Bladder microvascular endothelial cell (primary cell): Measurements from ENCODE around the gene TRIM3. TPM values are rescaled to one million over a fixed set of nuclear protein-coding genes. Genes with fewer than 3 reads are reported as not detected.

Experiments
- total RNA-seq: library from RNA; depleted of rRNA; stranded (reverse); fragments of >200 nt; gene quantifications from 2 replicates; pipeline ENCODE4 v1.2.3, GENCODE V29; 2014

TRIM3 gene
- total RNA-seq = 19.8 and 28.1 TPM in 2 replicates

GRCh38 chr11:6473451-6474412 lies at the start of gene TRIM3:
Gene TRIM3 (minus strand): TSS chr11:6473941. CDS start chr11:6465695, 8,246 bp downstream.

DNA sequence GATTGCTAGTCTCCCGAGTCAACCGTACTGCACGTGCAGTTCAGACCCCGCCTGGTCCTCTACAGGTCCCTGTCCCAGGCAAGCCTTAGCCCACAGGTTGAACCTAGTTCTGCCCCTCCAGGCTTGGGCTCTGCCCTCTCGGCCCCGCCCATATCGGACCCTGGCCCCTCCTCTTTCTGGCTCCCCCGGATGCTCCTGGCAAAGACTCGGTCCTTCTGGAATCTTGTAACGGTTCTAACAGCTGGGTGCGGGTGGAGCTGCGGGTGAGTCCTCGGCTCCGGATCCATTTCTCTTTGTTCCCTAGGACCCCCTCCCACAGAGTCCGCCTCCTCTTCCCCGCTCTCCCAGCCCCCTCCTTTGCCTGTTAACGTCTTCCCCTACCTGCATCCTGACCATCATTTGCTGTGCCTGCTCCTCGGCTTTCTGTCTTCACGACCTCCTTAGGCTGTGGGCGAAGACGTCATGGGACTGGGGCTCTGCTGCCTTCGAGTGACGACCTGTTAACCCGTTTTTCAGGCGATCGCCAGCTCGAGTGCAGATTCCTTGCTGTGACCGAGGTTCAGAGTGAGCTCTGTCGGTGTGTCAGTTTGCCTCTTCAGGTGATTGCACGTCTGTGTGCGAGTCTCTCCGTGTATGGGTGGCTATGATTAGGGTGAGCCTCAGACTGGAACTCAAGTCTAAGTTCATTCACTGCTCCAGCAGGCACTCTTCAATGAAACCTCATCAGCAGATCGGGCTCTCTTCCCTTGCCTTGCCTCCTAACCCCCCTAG lies 23.5 kb upstream of the TRIM3 start, which contains the start of gene DNHD1:
Gene DNHD1 (plus strand): TSS at position 212 of the 771 bp plus-strand sequence. CDS start 936 bp downstream, outside the sequence.

GRCh38 chr11:6481012-6481923 lies 7.5 kb upstream of the TRIM3 start, which contains the start of the genes ARFIP2 and TIMM10B:
Gene ARFIP2 (minus strand): TSS chr11:6481331. CDS start chr11:6480421, 910 bp downstream.
Gene TIMM10B (plus strand): TSS chr11:6481501. CDS start chr11:6481517, 16 bp downstream.

DNA sequence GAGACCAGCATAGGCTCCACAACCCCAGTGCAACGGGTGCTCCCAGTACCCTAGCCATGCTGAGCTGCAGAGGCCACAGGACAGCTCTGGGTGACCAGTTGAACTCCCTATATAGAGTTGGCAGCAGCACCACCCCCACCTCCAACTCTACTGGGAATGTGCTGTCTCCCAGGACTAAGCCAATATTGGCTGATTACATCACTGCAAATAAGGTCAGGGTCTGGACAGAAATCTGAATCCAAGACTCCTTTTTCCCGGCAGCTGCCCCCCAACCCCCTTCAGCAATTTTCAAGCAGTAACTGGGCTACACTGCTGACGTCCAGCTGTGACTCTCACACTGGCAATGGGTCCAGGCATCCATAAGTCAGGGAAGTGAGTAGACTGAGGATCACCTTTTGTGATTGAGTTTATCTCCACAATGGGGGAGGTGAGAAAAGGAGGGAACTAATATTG lies 32.8 kb downstream of the TRIM3 start, which contains the start of gene HPX:
Gene HPX (minus strand): TSS at position 82 of the 453 bp plus-strand sequence. CDS start 24 bp downstream, at position 58.

DNA sequence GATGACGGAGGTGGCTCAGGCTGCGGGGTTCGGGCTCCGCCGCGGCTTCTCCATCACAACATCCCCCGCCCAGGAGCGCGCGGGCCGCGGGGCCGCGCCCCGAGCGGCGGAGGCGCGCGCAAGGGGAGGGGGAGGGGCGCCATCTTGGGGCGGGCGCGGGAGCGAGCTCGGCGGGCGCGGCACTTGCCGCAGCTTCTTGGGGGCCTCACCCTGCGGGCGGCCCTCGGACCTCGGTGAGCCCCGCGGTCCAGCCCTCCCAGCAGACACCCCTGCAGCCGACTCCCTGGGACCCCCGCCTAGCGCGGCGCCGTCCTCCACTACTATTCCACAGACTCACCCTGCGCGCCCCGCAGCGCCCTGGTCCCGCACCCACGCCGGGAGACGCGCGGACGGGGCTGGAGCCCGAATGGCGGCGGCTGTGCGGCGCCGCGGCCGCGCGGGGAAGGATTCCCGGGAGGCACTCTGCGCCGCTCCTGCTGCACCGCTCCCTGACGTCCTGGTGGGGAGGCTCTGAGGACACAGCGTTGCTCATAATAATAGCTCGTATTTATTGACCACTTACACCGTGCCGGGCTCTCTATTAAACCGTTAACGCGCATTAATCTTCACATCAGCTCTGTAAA lies 54.6 kb downstream of the TRIM3 start, which contains the start of gene APBB1:
Gene APBB1 (minus strand): TSS at position 86 of the 623 bp plus-strand sequence. CDS start 7,747 bp downstream, outside the sequence.

Other genes with a start within 250 kb of the TRIM3 start
- 5.2 and 10.1 TPM in 2 replicates for gene FHIP1B, start 239.3 kb downstream of the TRIM3 start, total RNA-seq
- gene CNGA4, start 234.9 kb downstream of the TRIM3 start, total RNA-seq = not detected in 2 replicates
- gene CCKBR, start 214.1 kb downstream of the TRIM3 start, total RNA-seq = 0.13 TPM in 1 of 2 replicates, not detected in the other
- 66.6 and 182 TPM in 2 replicates for gene CAVIN3, start 153.4 kb downstream of the TRIM3 start, total RNA-seq
- gene SMPD1, start 83.5 kb downstream of the TRIM3 start, total RNA-seq = 12.6 and 28.5 TPM in 2 replicates
- gene APBB1, start 54.8 kb downstream of the TRIM3 start, total RNA-seq = 37.8 and 38.0 TPM in 2 replicates
- gene HPX, start 33.0 kb downstream of the TRIM3 start, total RNA-seq = 0.32 and 0.57 TPM in 2 replicates
- gene ARFIP2, start 7.4 kb upstream of the TRIM3 start, total RNA-seq = 30.1 and 36.5 TPM in 2 replicates
- 21.8 and 25.3 TPM in 2 replicates for gene TIMM10B, start 7.6 kb upstream of the TRIM3 start, total RNA-seq
- gene DNHD1, start 23.3 kb upstream of the TRIM3 start, total RNA-seq = 1.3 and 4.5 TPM in 2 replicates
- gene RRP8, start 129.7 kb upstream of the TRIM3 start, total RNA-seq = 7.1 and 15.1 TPM in 2 replicates
- gene ILK, start 129.8 kb upstream of the TRIM3 start, total RNA-seq = 139 and 265 TPM in 2 replicates
- gene TAF10, start 138.3 kb upstream of the TRIM3 start, total RNA-seq = 22.5 and 46.9 TPM in 2 replicates
- gene TPP1, start 145.5 kb upstream of the TRIM3 start, total RNA-seq = 35.5 and 214 TPM in 2 replicates
- 20.2 and 92.1 TPM in 2 replicates for gene DCHS1, start 181.9 kb upstream of the TRIM3 start, total RNA-seq
- 64.3 and 65.7 TPM in 2 replicates for gene MRPL17, start 209.4 kb upstream of the TRIM3 start, total RNA-seq